ENCODE results near the gene CIRBP. TPM values are rescaled to one million over a fixed set of nuclear protein-coding genes. Genes with fewer than 3 reads are reported as not detected.
A peak's percentile ranks its signal among the peaks of the same experiment; 100 is the strongest.

CIRBP gene
- total and polyA plus RNA-seq, 9 of the 15 experiments (the other 6 are each of a cell fraction or from before 2014, with no cell fraction given): 20.5 to 327 (median 176) TPM

DNA sequence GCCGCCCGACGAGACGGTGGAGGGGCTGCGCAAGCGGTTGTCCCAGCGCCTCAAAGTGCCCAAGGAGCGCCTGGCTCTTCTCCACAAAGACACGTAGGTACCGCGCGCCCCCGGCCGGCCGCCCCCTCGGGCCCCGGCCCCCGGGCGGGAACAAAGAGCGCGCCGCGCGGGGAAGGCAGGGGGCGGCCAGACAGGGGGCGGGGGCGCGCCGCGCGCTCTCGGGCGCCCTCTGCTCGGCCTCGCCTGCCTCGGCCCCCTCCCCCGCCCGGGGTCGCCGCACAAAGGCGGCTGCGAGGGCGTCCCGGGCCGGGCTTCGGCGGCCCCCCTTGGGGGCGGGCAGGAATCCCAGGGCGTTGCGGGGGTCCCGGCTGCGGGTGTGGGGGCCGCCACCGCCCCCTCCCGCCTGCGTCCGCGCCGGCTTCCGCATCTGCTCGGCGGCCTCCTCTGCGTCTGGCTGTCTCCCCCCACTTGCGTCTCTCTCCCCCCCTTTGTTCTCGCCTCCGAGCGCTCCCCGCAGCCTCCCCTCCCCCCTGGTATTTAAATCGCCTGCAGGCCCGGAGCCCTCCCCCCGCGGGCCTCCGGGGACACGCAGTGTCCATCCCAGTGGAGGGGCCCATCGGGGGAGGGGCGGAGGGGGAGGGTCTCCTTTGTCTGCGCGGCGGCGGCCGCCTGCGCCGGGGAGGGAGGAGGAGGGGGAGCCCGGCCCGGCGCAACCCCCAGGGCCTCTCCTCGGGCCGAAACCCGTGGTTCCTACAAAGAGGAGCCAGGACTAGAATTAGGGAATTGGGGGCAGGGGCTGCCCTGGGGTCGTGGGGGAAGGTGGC lies 18.5 kb upstream of the CIRBP start (continued):
- TF ChIP-seq MAZ (CRISPR knock-in tag; conservative IDR thresholded peaks at IDR 0.05 in 1 of 2, IDR thresholded peaks at IDR 0.05 in 1 of 2): 0 out of 4 replicates have a peak, but pooled peaks of 1 of the 2 experiments have one; percentile 25
- TF ChIP-seq TEAD1 (CRISPR knock-in tag; IDR thresholded peaks at IDR 0.05): no peak
- peak; percentile 13 for TF ChIP-seq TBP (optimal IDR thresholded peaks at IDR 0.05; ENCODE audit: low read depth, low read length)
- peak; percentile 83; the same call in 1 of the 2 replicates for TF ChIP-seq TGIF2 (CRISPR knock-in tag; IDR thresholded peaks at IDR 0.05)
- no peak for TF ChIP-seq ZNF384 (IDR thresholded peaks at IDR 0.05; ENCODE audit: low read depth, low read length)
- TF ChIP-seq ZBED1 (IDR thresholded peaks at IDR 0.05): no peak
- TF ChIP-seq, protein P1, sequence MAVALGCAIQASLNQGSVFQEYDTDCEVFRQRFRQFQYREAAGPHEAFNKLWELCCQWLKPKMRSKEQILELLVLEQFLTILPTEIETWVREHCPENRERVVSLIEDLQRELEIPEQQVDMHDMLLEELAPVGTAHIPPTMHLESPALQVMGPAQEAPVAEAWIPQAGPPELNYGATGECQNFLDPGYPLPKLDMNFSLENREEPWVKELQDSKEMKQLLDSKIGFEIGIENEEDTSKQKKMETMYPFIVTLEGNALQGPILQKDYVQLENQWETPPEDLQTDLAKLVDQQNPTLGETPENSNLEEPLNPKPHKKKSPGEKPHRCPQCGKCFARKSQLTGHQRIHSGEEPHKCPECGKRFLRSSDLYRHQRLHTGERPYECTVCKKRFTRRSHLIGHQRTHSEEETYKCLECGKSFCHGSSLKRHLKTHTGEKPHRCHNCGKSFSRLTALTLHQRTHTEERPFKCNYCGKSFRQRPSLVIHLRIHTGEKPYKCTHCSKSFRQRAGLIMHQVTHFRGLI (CRISPR knock-in tag; IDR thresholded peaks at IDR 0.05): no peak
- TF ChIP-seq ZNF445 (CRISPR knock-in tag; IDR thresholded peaks at IDR 0.05; ENCODE audit: low read depth): no peak
- no peak for TF ChIP-seq ZNF408 (CRISPR knock-in tag; IDR thresholded peaks at IDR 0.05; ENCODE audit: low read depth)
- no peak for TF ChIP-seq MCM2 (IDR thresholded peaks at IDR 0.05; ENCODE audit: low read depth)
- TF ChIP-seq CBFB (CRISPR knock-in tag; IDR thresholded peaks at IDR 0.05): no peak
- TF ChIP-seq MEIS2 (IDR thresholded peaks at IDR 0.05; ENCODE audit: partially characterized antibody): no peak
- TF ChIP-seq POLR2B (IDR thresholded peaks at IDR 0.05; ENCODE audit: low read depth, partially characterized antibody): no peak
- no peak for TF ChIP-seq DDX20 (tag; IDR thresholded peaks at IDR 0.05; ENCODE audit: low read depth)
- TF ChIP-seq ARHGAP35 (IDR thresholded peaks at IDR 0.05; ENCODE audit: partially characterized antibody): no peak
- TF ChIP-seq, protein P2, sequence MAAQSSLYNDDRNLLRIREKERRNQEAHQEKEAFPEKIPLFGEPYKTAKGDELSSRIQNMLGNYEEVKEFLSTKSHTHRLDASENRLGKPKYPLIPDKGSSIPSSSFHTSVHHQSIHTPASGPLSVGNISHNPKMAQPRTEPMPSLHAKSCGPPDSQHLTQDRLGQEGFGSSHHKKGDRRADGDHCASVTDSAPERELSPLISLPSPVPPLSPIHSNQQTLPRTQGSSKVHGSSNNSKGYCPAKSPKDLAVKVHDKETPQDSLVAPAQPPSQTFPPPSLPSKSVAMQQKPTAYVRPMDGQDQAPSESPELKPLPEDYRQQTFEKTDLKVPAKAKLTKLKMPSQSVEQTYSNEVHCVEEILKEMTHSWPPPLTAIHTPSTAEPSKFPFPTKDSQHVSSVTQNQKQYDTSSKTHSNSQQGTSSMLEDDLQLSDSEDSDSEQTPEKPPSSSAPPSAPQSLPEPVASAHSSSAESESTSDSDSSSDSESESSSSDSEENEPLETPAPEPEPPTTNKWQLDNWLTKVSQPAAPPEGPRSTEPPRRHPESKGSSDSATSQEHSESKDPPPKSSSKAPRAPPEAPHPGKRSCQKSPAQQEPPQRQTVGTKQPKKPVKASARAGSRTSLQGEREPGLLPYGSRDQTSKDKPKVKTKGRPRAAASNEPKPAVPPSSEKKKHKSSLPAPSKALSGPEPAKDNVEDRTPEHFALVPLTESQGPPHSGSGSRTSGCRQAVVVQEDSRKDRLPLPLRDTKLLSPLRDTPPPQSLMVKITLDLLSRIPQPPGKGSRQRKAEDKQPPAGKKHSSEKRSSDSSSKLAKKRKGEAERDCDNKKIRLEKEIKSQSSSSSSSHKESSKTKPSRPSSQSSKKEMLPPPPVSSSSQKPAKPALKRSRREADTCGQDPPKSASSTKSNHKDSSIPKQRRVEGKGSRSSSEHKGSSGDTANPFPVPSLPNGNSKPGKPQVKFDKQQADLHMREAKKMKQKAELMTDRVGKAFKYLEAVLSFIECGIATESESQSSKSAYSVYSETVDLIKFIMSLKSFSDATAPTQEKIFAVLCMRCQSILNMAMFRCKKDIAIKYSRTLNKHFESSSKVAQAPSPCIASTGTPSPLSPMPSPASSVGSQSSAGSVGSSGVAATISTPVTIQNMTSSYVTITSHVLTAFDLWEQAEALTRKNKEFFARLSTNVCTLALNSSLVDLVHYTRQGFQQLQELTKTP (IDR thresholded peaks at IDR 0.05; ENCODE audit: low read depth in 1 of 2, partially characterized antibody in 2 of 2): no peak
- no peak for TF ChIP-seq RFX7 (CRISPR knock-in tag; IDR thresholded peaks at IDR 0.05)
- no peak for TF ChIP-seq KDM5B (IDR thresholded peaks at IDR 0.05; ENCODE audit: insufficient replicate concordance, low read depth, low read length)
- TF ChIP-seq NCOA4 (IDR thresholded peaks at IDR 0.05; ENCODE audit: partially characterized antibody): no peak
- TF ChIP-seq ZNF740 (CRISPR knock-in tag; IDR thresholded peaks at IDR 0.05): peak; percentile 77
- TF ChIP-seq ZNF740 (tag; IDR thresholded peaks at IDR 0.05): peak in 1 of 2 experiments; percentile 78; a peak in 1 of 4 replicates

All from K562 (cell line).